HG03060 (cell line): ENCODE data around the gene NKAIN4.

Experiments used
- ATAC-seq: cut with Tn5 transposase; IDR thresholded peaks from one replicate; pipeline ENCODE4 v1.9.1; 2021; ENCODE audit warnings: low read depth, moderate number of reproducible peaks; ENCODE audit not compliant: unreplicated experiment

The NKAIN4 gene

GRCh38 chr20:63198606-63199005, 55.7 kb downstream of the NKAIN4 start:
- no peak for ATAC-seq

GRCh38 chr20:63196768-63197470, 57.3 kb downstream of the NKAIN4 start:
- no peak for ATAC-seq

GRCh38 chr20:63194797-63195173, 59.5 kb downstream of the NKAIN4 start:
- no peak for ATAC-seq

- ATAC-seq, result no peak
Measured at GRCh38 chr20:63194007-63194796, 60.1 kb downstream of the NKAIN4 start.

- no peak for ATAC-seq
Measured at GRCh38 chr20:63192721-63193120, 61.5 kb downstream of the NKAIN4 start.

- ATAC-seq, result no peak
Measured at GRCh38 chr20:63191400-63191799, 62.9 kb downstream of the NKAIN4 start.

- ATAC-seq, result no peak
Measured at GRCh38 chr20:63190828-63191227, 63.4 kb downstream of the NKAIN4 start.
